HUES48 (cell line): ENCODE measurements around the gene MRPS24.

Experiments
- H3K27ac ChIP-seq: one replicate; pipeline ENCODE4 v1.7.0; 2013; ENCODE audit warnings: low read depth, low read length, inconsistent platforms
- H3K27me3 ChIP-seq: 2 replicates; pipeline ENCODE4 v1.6.1; 2013; ENCODE audit warnings: mild to moderate bottlenecking, low read length; ENCODE audit not compliant: control insufficient read depth, insufficient read depth
- H3K36me3 ChIP-seq: 2 replicates; pipeline ENCODE4 v1.6.1; 2013; ENCODE audit warnings: low read length; ENCODE audit not compliant: control insufficient read depth, insufficient read depth
- H3K4me1 ChIP-seq: 2 replicates; pipeline ENCODE4 v1.6.1; 2013; ENCODE audit warnings: mild to moderate bottlenecking, low read length; ENCODE audit not compliant: control insufficient read depth, insufficient read depth
- H3K4me3 ChIP-seq: 2 replicates; pipeline ENCODE4 v1.5.1; 2013; ENCODE audit warnings: mild to moderate bottlenecking, low read depth, low read length
- H3K9ac ChIP-seq: 2 replicates; pipeline ENCODE4 v1.6.1; 2013; ENCODE audit warnings: mild to moderate bottlenecking, low read depth, low read length, moderate library complexity
- H3K9me3 ChIP-seq: 2 replicates; pipeline ENCODE4 v1.6.1; 2013; ENCODE audit warnings: low read length; ENCODE audit not compliant: control insufficient read depth, insufficient read depth

The MRPS24 gene

DNA sequence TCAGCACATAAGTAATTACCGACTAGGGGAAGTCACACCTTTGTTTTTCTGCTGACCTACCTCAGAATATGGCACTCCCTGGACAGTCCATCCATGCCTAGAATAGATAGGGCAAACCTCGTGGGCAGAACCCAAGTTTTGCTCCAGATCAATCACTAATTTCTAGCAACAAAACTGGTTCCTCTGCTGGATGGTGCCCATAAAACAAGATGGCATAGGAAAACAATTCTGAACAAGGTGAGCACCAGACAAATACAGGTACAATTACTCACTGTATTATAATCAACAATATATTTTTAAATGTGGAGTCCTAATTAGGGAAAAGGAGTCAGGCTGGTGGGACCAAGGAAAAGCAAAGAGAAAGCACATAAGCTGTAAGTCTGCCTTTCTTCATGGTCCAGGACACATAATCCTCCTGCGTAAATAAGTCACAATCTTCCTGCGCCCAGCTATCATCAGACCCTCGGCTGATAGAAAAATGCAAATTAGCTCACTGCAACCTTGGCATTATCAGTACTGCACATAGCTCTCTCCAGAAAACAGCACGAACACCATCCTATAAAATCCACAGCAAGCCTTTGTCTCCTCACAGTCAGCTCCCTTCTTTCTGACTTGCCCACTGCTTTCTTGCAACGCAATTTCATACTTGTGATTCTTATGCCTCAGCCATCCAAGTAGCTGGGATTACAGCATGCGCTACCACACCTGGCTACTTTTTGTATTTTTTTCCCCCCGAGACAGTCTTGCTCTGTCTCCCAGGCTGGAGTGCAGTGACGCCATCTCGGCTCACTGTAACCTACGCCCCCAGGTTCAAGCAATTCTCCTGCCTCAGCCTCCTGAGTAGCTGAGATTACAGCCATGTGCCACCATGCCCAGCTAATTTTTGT lies 22.0 kb upstream of the MRPS24 start:
- Histone ChIP-seq H3K9me3 (no peaks in the 10 kb centered on the region), H3K9ac (no peak overlapping the region), H3K4me1 (no peaks in the 10 kb centered on the region), H3K4me3 (no peak overlapping the region), H3K36me3 (no peaks in the 10 kb centered on the region), H3K27me3 (no peaks in the 10 kb centered on the region), H3K27ac (no peak overlapping the region)

DNA sequence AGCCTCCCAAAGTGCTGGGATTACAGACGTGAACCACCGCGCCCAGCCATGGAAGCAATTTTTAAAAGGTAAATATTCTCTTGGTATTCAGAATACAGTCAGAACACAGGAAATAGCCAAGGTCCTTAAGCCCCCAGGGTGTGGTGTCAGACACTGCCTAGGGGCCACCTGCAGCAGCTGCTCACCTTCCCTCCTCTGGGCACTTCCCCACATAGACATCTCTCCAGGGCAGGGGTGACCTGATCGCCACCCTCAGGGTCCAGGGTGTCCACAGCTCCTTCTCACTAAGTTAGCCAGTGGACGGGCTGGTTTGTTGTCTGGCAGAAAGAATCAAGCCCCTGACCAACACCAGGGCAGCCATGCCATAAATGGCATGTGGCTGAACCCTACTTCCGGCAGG lies 21.2 kb upstream of the MRPS24 start:
- Histone ChIP-seq H3K27me3 (no peaks in the 10 kb centered on the region), H3K27ac (no peak overlapping the region), H3K36me3 (peaks cover 7% of the 10 kb centered on the region; the same call in 1 of the 2 replicates), H3K9ac (no peak overlapping the region), H3K9me3 (no peaks in the 10 kb centered on the region), H3K4me3 (no peak overlapping the region), H3K4me1 (no peaks in the 10 kb centered on the region)

DNA sequence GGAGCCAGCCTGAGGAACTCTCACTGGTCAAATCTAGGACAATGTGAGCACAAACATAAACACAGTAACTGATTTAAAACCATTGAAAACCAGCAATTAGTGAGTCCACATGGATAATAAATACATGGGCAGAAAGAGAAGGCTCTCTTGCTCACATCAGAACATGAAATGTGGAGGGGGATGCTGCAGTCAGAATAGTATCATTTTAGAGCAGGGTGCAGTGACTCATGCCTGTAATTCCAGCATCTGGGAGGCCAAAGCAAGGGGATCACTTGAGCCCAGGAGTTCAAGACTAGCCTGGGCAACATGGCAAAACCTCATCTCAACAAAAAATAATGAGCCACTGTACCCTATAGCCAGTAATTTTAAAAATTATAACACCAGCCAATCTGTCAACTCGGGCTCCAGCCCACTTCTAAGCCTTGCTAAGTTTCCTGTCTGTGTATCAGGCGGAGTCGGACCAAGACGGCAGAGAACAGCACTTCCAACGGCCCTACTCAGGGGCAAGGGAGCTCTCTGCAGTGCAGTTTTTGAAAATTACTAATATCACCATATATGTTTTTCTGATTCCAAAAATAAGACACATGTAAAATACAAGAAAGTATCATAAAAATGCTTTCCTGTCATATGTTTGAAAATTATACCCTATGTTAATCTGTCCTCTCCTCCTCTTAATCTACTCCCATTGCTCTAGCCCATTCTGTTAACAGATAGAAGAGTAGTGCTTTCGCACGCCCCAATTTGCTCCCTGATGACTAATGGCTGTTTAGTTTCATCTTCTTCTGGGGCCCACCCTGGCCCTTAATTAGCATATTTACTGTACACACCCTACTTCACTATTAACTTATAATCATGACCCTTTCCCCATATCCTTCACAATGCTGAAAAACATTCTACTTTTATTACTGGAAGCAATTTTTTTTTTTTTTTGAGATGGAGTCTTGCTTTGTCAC lies 20.0 kb upstream of the MRPS24 start:
- H3K4me3 ChIP-seq: no peak overlapping the region
- H3K9ac ChIP-seq: no peak overlapping the region
- H3K27me3 ChIP-seq: no peaks in the 10 kb centered on the region
- H3K27ac ChIP-seq: no peak overlapping the region
- no peaks in the 10 kb centered on the region for H3K9me3 ChIP-seq
- peaks cover 12% of the 10 kb centered on the region for H3K36me3 ChIP-seq
- H3K4me1 ChIP-seq: no peaks in the 10 kb centered on the region

DNA sequence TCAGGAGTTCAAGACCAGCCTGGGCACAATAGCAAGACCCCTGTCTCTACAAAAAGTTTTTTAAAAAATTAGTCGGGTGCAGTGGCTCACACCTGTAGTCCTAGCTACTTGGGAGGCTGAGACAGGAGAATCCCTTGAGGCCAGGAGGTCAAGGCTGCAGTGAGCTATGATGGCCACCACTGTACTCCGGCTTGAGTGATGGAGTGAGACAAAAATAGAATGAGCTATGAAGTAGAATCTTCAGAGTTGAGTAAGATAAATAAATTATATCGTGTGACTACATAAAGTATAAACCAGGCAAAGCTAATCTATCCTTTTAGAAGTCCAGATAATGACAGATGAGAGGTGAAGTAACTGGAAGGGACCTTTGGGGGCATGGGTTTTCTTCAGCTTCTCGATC lies 15.3 kb upstream of the MRPS24 start:
- Histone ChIP-seq H3K36me3 (peaks cover 20% of the 10 kb centered on the region), H3K27me3 (no peaks in the 10 kb centered on the region), H3K9me3 (no peaks in the 10 kb centered on the region), H3K9ac (no peak overlapping the region), H3K4me3 (no peak overlapping the region), H3K27ac (no peak overlapping the region), H3K4me1 (peaks cover 3% of the 10 kb centered on the region; the same call in 1 of the 2 replicates)

DNA sequence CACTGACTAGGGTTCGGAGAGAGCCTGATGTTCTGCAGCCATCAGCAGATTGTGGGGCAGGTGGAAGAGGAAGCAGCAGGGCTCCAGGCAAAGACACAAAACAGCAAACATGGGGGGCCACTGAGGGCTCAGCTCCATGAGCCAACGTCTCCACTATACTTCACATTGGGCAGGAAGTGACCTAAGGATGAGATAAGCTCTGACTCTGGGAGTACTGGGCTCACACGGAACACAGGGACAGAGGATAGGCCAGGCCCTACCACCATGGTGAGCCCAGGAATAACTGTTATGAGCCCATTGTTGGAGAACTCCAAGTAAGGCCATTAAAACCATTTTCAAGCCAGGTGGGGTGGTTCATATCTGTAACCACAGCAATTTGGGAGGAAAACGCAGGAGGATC lies 14.9 kb upstream of the MRPS24 start:
- H3K9ac ChIP-seq: no peak overlapping the region
- H3K36me3 ChIP-seq: peaks cover 24% of the 10 kb centered on the region
- H3K27me3 ChIP-seq: no peaks in the 10 kb centered on the region
- no peak overlapping the region for H3K4me3 ChIP-seq
- no peak overlapping the region for H3K27ac ChIP-seq
- H3K4me1 ChIP-seq: peaks cover 3% of the 10 kb centered on the region; the same call in 1 of the 2 replicates
- no peaks in the 10 kb centered on the region for H3K9me3 ChIP-seq

DNA sequence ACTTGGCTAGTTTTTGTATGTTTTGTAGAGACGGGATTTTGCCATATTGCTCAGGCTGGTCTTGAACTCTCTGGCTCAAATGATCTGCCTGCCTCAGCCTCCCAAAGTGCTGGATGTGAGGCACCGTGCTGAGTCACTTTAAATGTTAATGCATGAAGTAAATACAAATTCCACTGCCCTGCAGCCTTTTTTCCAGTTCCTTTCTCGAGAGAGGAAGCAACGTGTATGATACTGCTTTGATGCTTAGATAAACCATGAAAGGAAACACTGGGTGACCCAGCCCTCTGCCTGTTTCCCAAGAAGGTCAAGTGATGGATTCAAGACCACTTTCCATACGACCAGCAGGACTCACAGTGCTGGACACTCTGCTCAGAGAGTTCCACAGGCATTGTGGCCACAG lies 11.3 kb upstream of the MRPS24 start:
- no peak overlapping the region for H3K4me3 ChIP-seq
- peaks cover 3% of the 10 kb centered on the region; the same call in 1 of the 2 replicates for H3K4me1 ChIP-seq
- no peaks in the 10 kb centered on the region for H3K9me3 ChIP-seq
- H3K9ac ChIP-seq: no peak overlapping the region
- no peaks in the 10 kb centered on the region for H3K27me3 ChIP-seq
- peaks cover 55% of the 10 kb centered on the region for H3K36me3 ChIP-seq
- H3K27ac ChIP-seq: peak overlapping the region; percentile 31

DNA sequence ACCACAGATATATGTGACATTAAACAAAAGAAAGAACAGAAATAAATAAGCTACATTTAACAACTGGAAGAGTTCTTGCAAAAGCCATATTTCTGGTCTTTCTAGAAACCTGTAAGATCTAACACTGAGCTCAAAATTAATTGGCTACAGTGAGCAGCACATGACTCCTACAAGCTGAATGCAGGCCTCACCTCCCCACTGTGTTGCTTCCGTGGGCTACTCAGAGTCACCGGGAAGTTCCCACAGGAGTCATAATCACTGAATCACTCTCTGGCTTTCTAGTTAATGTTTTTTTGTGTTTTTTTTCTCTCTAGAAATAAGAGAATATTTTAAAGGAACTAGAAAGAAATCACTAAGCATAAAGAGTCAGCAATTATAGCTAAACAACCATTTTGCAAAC lies 10.2 kb upstream of the MRPS24 start:
- Histone ChIP-seq H3K36me3 (peaks cover 51% of the 10 kb centered on the region), H3K9me3 (no peaks in the 10 kb centered on the region), H3K4me1 (peaks cover 3% of the 10 kb centered on the region; the same call in 1 of the 2 replicates), H3K27me3 (no peaks in the 10 kb centered on the region), H3K9ac (no peak overlapping the region), H3K27ac (no peak overlapping the region), H3K4me3 (no peak overlapping the region)

DNA sequence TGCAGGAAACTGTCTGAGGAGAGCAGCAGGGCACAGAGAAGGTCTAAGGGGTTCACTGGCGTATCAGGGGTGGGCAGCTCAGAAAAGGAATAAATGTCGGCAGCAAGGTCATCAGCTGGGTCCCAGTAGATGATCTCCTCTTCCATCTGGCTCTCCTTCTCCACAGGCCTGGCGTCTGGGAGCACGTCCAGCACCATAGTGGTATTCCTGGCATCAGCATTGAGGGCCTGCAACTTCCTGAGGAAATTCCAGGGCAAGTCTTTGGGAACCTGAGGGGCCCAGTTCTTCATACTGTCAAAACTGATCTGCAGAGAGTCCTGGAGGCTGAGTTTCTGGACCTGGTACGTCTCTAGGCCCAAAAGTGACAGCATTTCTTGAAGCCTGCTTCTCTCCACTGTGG lies 9.6 kb upstream of the MRPS24 start:
- Histone ChIP-seq H3K9me3 (no peaks in the 10 kb centered on the region), H3K27me3 (no peaks in the 10 kb centered on the region), H3K9ac (no peak overlapping the region), H3K4me3 (no peak overlapping the region), H3K27ac (no peak overlapping the region), H3K4me1 (peaks cover 3% of the 10 kb centered on the region; the same call in 1 of the 2 replicates), H3K36me3 (peaks cover 51% of the 10 kb centered on the region)

DNA sequence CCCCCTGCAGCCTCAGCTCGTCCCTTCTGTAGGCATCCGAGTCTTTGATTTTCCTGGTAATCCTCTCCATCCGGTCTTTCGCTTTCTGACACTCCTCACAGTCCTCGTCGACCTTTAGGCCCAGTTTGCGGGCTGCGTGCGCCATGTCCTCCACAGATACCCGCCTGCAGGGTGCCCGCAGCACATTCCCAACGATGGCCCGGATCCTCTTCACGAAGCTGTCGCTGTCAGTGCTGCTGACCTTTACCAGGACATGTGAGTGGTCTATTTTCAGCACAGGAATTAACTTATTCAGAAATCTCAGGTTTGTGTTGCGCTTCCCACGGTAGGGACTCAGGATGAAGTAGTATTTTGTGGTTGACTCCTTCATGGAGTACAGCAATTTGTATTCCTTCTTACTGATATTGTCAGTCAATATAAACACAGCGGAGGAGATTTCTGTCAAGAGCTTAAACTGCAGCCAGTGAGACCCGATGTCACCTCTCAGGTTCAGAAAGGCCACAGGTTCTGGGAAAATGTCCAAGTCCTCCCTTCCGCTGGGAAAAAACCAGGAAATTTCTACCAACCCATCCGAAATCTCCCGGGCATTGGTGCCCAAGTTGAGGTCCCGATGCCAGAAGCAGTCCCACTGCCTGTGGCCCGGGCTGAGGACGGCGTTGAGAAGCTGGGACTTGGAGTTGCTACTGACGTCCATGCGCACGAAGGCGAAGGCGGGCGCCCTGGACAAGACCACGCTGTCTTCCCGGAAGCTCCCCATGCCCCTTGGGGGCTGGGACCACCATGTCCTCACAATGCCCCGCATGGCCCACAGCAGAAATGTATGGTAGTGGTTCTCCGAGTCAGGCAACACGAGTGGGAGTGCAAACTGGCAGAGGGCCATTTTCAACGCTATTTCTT lies 8.9 kb upstream of the MRPS24 start:
- Histone ChIP-seq H3K9ac (no peak overlapping the region), H3K4me3 (no peak overlapping the region), H3K4me1 (peaks cover 3% of the 10 kb centered on the region; the same call in 1 of the 2 replicates), H3K36me3 (peaks cover 51% of the 10 kb centered on the region), H3K27me3 (no peaks in the 10 kb centered on the region), H3K9me3 (no peaks in the 10 kb centered on the region), H3K27ac (no peak overlapping the region)

DNA sequence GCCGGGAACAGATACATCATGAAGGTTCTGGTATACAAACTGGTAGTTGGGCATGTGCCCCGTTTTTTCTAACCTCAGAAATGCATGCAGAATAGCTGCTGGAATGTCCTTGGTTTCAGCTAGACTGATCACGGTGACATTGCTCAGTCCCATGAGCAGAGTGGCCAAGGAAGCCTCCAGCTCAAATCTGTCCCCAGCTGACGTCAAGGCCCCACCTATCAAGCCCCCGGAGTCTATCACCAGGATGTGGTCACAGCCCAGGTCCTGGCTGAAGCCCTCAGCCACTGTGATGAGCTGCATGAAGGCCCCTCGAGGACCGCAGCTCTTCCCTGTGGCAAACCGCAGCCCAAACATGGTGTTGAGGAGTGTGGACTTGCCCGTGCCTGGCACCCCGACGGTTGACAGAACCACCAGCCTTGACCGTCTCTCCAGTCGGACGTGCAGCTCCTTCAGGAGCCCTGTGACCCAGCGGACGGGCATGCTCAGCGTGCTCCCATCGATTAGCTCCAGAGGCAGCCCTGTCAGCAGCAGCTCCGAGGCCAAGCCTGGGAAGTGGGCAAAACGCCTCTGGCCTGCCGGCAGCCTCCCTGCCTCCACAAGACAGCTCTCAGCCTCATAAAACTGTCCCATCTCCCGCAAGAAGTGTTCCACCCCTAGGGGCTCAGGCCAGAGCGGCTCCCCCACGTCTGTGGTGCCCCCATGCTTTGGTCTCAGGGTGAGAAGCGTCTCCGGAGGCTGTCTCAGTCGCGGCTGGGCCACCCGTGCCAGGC lies 7.8 kb upstream of the MRPS24 start:
- Histone ChIP-seq H3K9ac (no peak overlapping the region), H3K27ac (no peak overlapping the region), H3K27me3 (no peaks in the 10 kb centered on the region), H3K9me3 (no peaks in the 10 kb centered on the region), H3K4me1 (peaks cover 11% of the 10 kb centered on the region), H3K4me3 (no peak overlapping the region), H3K36me3 (peaks cover 51% of the 10 kb centered on the region)
